ENCODE data around the gene ATXN1.

GRCh38 chr6:16659466-16660156 lies 101.6 kb downstream of the ATXN1 start:
- TF ChIP-seq, protein P1, sequence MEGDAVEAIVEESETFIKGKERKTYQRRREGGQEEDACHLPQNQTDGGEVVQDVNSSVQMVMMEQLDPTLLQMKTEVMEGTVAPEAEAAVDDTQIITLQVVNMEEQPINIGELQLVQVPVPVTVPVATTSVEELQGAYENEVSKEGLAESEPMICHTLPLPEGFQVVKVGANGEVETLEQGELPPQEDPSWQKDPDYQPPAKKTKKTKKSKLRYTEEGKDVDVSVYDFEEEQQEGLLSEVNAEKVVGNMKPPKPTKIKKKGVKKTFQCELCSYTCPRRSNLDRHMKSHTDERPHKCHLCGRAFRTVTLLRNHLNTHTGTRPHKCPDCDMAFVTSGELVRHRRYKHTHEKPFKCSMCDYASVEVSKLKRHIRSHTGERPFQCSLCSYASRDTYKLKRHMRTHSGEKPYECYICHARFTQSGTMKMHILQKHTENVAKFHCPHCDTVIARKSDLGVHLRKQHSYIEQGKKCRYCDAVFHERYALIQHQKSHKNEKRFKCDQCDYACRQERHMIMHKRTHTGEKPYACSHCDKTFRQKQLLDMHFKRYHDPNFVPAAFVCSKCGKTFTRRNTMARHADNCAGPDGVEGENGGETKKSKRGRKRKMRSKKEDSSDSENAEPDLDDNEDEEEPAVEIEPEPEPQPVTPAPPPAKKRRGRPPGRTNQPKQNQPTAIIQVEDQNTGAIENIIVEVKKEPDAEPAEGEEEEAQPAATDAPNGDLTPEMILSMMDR (IDR thresholded peaks at IDR 0.05): no peak
- TF ChIP-seq GRHL2 (CRISPR knock-in tag; IDR thresholded peaks at IDR 0.05; ENCODE audit: insufficient replicate concordance, severe bottlenecking): no peak

All from WTC11 (cell line).